B cell (primary cell): Measurements from ENCODE around the gene SLC45A3. TPM values are rescaled to one million over a fixed set of nuclear protein-coding genes. Genes with fewer than 3 reads are reported as not detected.

ENCODE experiments used
- ATAC-seq: fragments of 200-7000 bp; cut with Tn5 transposase; one replicate; pipeline ENCODE4 v1.10.0; 2021; ENCODE audit warnings: low read depth, mild to moderate bottlenecking, moderate number of reproducible peaks, moderate library complexity
- CTCF ChIA-PET: fragments of 350-600 bp; sonication (Branson Sonifier 250); formaldehyde crosslinking; loops from one replicate; lab custom pipeline; 2021; ENCODE audit warnings: antibody characterized with exemption, inconsistent platforms; lab: Charles Lee
- POLR2A ChIA-PET: fragments of 350-600 bp; sonication (Branson Sonifier 250); formaldehyde crosslinking; loops from one replicate; lab custom pipeline; 2021; ENCODE audit warnings: antibody characterized with exemption; lab: Charles Lee
- DNase-seq: peaks from one replicate; pipeline ENCODE4 v3.0.0; 2013
- H2AFZ ChIP-seq: 2 replicates; pipeline ENCODE4 v1.6.1; 2012; ENCODE audit warnings: mild to moderate bottlenecking, low read depth, low read length; ENCODE audit not compliant: insufficient read depth, poor library complexity, severe bottlenecking
- H3K27ac ChIP-seq, 2 donors: 1 replicate in 1 of 2; 2 replicates in 1 of 2; pipeline ENCODE4 v1.5.1; 2012 to 2013; ENCODE audit warnings: low read length in 2 of 2, mild to moderate bottlenecking in 2 of 2, moderate library complexity in 1 of 2
- H3K27me3 ChIP-seq, 4 experiments: fragments of 200-600 bp in 1 of 4; sonication (generic) in 1 of 4; replicated peaks in 1 of 4; 1 replicate in 2 of 4; 2 replicates in 2 of 4; pipeline versions ENCODE4 v1.6.1 to v1.7.0; 2013 to 2016; ENCODE audit warnings: low read length in 3 of 4, mild to moderate bottlenecking in 2 of 4, mixed read lengths in 1 of 4, moderate library complexity in 1 of 4; ENCODE audit not compliant: insufficient read depth in 4 of 4, control insufficient read depth in 3 of 4; ENCODE audit errors: control extremely low read depth in 1 of 4
- H3K36me3 ChIP-seq, 2 experiments: replicated peaks in 1 of 2; 1 replicate in 1 of 2; 2 replicates in 1 of 2; pipeline versions ENCODE4 v1.6.1 to v1.7.1; 2013; ENCODE audit warnings: low read length in 1 of 2; ENCODE audit not compliant: insufficient read depth in 2 of 2, control insufficient read depth in 1 of 2; ENCODE audit errors: control extremely low read depth in 1 of 2, extremely low read depth in 1 of 2
- H3K4me1 ChIP-seq, 2 donors: fragments of 200-600 bp in 1 of 2; sonication (generic) in 1 of 2; 1 replicate in 1 of 2; 2 replicates in 1 of 2; pipeline versions ENCODE4 v1.5.1 to v1.6.1; 2013 to 2017; ENCODE audit warnings: low read length in 2 of 2; ENCODE audit not compliant: control insufficient read depth in 2 of 2, insufficient read depth in 2 of 2
- H3K4me2 ChIP-seq: replicated peaks from 2 replicates; pipeline ENCODE3; 2012; ENCODE audit warnings: mild to moderate bottlenecking, low read depth, low read length; ENCODE audit not compliant: poor library complexity, severe bottlenecking
- H3K4me3 ChIP-seq, 5 experiments: fragments of 200-600 bp in 1 of 5; sonication (generic) in 1 of 5; 1 replicate in 3 of 5; 2 replicates in 2 of 5; pipeline versions ENCODE4 v1.5.1 to v1.7.0; 2011 to 2016; ENCODE audit warnings: low read length in 4 of 5, mild to moderate bottlenecking in 4 of 5, low read depth in 2 of 5, control low read depth in 1 of 5, moderate library complexity in 1 of 5; ENCODE audit not compliant: insufficient read depth in 1 of 5; ENCODE audit errors: control extremely low read depth in 1 of 5, extremely low read depth in 1 of 5
- H3K79me2 ChIP-seq: fragments of 200-600 bp; sonication (generic); one replicate; pipeline ENCODE4 v1.6.0; 2016; ENCODE audit warnings: low read length; ENCODE audit not compliant: control insufficient read depth, insufficient read depth
- H3K9ac ChIP-seq: fragments of 200-600 bp; sonication (generic); 2 replicates; pipeline ENCODE4 v1.6.1; 2017; ENCODE audit warnings: mild to moderate bottlenecking, low read length, moderate library complexity
- H3K9me3 ChIP-seq, 3 donors: one replicate each; pipeline versions ENCODE4 v1.6.1 to v1.7.1; 2013; ENCODE audit warnings: low read length in 2 of 3; ENCODE audit not compliant: control insufficient read depth in 2 of 3, insufficient read depth in 1 of 3; ENCODE audit errors: control extremely low read depth in 1 of 3
- H4K20me1 ChIP-seq: 2 replicates; pipeline ENCODE4 v1.6.0; 2012; ENCODE audit warnings: mild to moderate bottlenecking, low read length; ENCODE audit not compliant: insufficient read depth, control insufficient read depth, poor library complexity, severe bottlenecking
- H3K27ac Mint-ChIP-seq: one replicate; pipeline ENCODE4 v1.8.0; 2021; ENCODE audit warnings: mixed read lengths
- H3K27me3 Mint-ChIP-seq: one replicate; pipeline ENCODE4 v1.8.0; 2021; ENCODE audit warnings: mixed read lengths
- H3K4me1 Mint-ChIP-seq: one replicate; pipeline ENCODE4 v1.8.0; 2021; ENCODE audit warnings: mixed read lengths
- H3K4me3 Mint-ChIP-seq: one replicate; pipeline ENCODE4 v1.8.0; 2021; ENCODE audit warnings: mixed read lengths
- H3K9me3 Mint-ChIP-seq: one replicate; pipeline ENCODE4 v1.8.0; 2022; ENCODE audit warnings: mixed read lengths; ENCODE audit not compliant: insufficient read depth
- CTCF ChIP-seq: fragments of 200-600 bp; IDR thresholded peaks from one replicate; pipeline ENCODE4 v1.8.0; 2022; ENCODE audit warnings: antibody characterized with exemption, mild to moderate bottlenecking
- EZH2 ChIP-seq: IDR thresholded peaks from 2 replicates; pipeline ENCODE4 v1.6.1; 2012; ENCODE audit warnings: borderline replicate concordance, low read depth, mild to moderate bottlenecking, moderate library complexity, low read length; ENCODE audit not compliant: insufficient read depth, poor library complexity, severe bottlenecking
- WGBS: methylation state at CpG from one replicate; pipeline ENCODE4 v1.1.5; 2013; ENCODE audit warnings: missing lambda C conversion rate; ENCODE audit not compliant: insufficient coverage; 5-methylcytosine and 5-hydroxymethylcytosine counted together
- intact Hi-C: fragments of 100-400 bp; cut with micrococcal nuclease; formaldehyde crosslinking; loops from one replicate; pipeline ENCODE4 v1.10.0; 2022
- polyA plus RNA-seq: library from polyadenylated mRNA; depleted of rRNA; stranded (reverse); fragments of >200 nt; gene quantifications from 2 replicates; pipeline ENCODE4 v1.2.3, GENCODE V29; 2012
- total RNA-seq, 2 donors: library from RNA; stranded (reverse); fragments of 120-200 nt in 1 of 2; gene quantifications; 1 replicate in 1 of 2; 2 replicates in 1 of 2; pipeline versions ENCODE4 v1.2.3 to v1.2.4, GENCODE V29; 2013 to 2022

The SLC45A3 gene
- total and polyA plus RNA-seq, 2 donors (not counting 1 experiment from before 2014, with no cell fraction given), result 5.0 to 23.9 TPM

DNA sequence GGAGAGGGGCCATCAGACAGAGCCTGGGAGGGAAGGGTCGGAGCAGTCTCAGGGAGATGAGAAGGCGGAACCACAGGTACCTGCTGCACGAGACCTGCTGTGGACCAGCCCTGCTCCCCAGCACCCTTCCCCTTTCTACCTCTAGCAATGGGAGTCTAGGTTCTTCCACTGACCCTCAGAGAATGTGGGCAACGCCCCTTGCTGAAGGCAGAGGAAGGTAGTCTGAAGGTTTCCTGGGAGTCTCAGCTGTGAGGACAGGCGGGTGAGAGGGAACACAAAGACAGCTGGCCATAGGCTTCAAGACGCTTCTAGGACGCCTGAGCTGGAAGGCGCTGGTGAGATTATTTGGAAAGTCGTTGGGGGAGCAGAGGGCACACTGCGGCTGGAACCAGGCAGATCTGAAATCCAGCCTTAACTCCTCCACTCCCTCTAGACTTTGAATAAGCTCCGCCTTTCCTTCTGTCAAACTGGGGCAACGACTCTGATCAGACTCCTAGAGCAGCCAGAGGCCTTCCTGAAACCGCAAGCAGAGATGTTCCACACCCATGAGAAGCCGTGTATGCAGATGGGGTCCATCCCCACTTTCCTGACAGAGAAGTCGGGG, 18.1 kb downstream of the SLC45A3 start:
- H3K79me2 ChIP-seq, result peaks cover 7% of the 10 kb centered on the region
- intact Hi-C loops, result no loop called here
- ATAC-seq (no peak), DNase-seq (no peak)
- TF ChIP-seq CTCF, result no peak
- no peak for TF ChIP-seq EZH2
- ChIA-PET CTCF (interaction anchor here (0.7 to 23.2 kb wide), 5 partner anchors 31 to 341 kb away, joined by 3 to 943 read pairs (median 278); partner anchors contain the start of gene NUAK2), POLR2A (interaction anchor here (0.6 to 1.2 kb wide), 2 partner anchors 18 to 123 kb away, joined by 3 to 7 read pairs; partner anchors contain the start of gene SLC45A3)
- Mint-ChIP-seq H3K4me3 (no peak overlapping the region), H3K27me3 (no peaks in the 10 kb centered on the region), H3K4me1 (peaks cover 50% of the 10 kb centered on the region), H3K27ac (no peak overlapping the region), H3K9me3 (no peaks in the 10 kb centered on the region)
- H2AFZ ChIP-seq, result no peak overlapping the region
- H3K27me3 ChIP-seq, result no peaks in the 10 kb centered on the region
- H3K4me3 ChIP-seq, result no peak overlapping the region
- H3K9me3 ChIP-seq, result no peaks in the 10 kb centered on the region
- no peaks in the 10 kb centered on the region for H4K20me1 ChIP-seq
- no peak overlapping the region for H3K9ac ChIP-seq
- WGBS, result 98% methylated on average over 6 of the region's 15 CpGs
- H3K4me2 ChIP-seq, result no peak overlapping the region
- peak overlapping the region in 1 of 2 donors; percentile 72 for H3K27ac ChIP-seq
- H3K4me1 ChIP-seq, result peaks cover 50 to 56% of the 10 kb centered on the region in 2 donors
- H3K36me3 ChIP-seq, result peaks cover 0 to 13% of the 10 kb centered on the region in 2 experiments
